GM18498 (cell line): ENCODE measurements around the gene TESK2.
"Not testable (repeated sequence)": the region's sequence is repeated elsewhere in the genome, so short reads cannot be mapped to it uniquely, and the experiment has no call there.

Source experiments
- ATAC-seq: cut with Tn5 transposase; IDR thresholded peaks from one replicate; pipeline ENCODE4 v1.9.1; 2021; ENCODE audit warnings: mild to moderate bottlenecking, moderate library complexity; ENCODE audit not compliant: unreplicated experiment

TESK2 gene

GRCh38 chr1:45380125-45380524 lies 110.8 kb downstream of the TESK2 start:
- ATAC-seq: no peak

- ATAC-seq: no peak
Measured at GRCh38 chr1:45379524-45379923, 111.4 kb downstream of the TESK2 start.

- no peak for ATAC-seq
Measured at GRCh38 chr1:45378184-45378583, 112.8 kb downstream of the TESK2 start.

GRCh38 chr1:45375104-45376090 lies 115.6 kb downstream of the TESK2 start:
- no peak for ATAC-seq

- ATAC-seq: no peak
Measured at GRCh38 chr1:45373573-45373972, 117.4 kb downstream of the TESK2 start.

GRCh38 chr1:45370575-45370974 lies 120.4 kb downstream of the TESK2 start:
- ATAC-seq: peak; percentile 67

- no peak for ATAC-seq
Measured at GRCh38 chr1:45365051-45365450, 125.9 kb downstream of the TESK2 start.

- no peak for ATAC-seq
Measured at GRCh38 chr1:45364294-45364693, 126.7 kb downstream of the TESK2 start.

GRCh38 chr1:45360981-45361380 lies 130.0 kb downstream of the TESK2 start:
- ATAC-seq: not testable (repeated sequence)

GRCh38 chr1:45359882-45360513 lies 131.0 kb downstream of the TESK2 start:
- no peak for ATAC-seq

GRCh38 chr1:45356186-45356585 lies 134.8 kb downstream of the TESK2 start:
- no peak for ATAC-seq

GRCh38 chr1:45355683-45356082 lies 135.3 kb downstream of the TESK2 start:
- ATAC-seq: no peak

- no peak for ATAC-seq
Measured at GRCh38 chr1:45354838-45355237, 136.1 kb downstream of the TESK2 start.

GRCh38 chr1:45353685-45354084 lies 137.3 kb downstream of the TESK2 start:
- no peak for ATAC-seq

- ATAC-seq: no peak
Measured at GRCh38 chr1:45351508-45351907, 139.5 kb downstream of the TESK2 start.

GRCh38 chr1:45348966-45349677 lies 141.8 kb downstream of the TESK2 start:
- no peak for ATAC-seq

- ATAC-seq: no peak
Measured at GRCh38 chr1:45348609-45348965, 142.4 kb downstream of the TESK2 start.

GRCh38 chr1:45348020-45348419 lies 142.9 kb downstream of the TESK2 start:
- no peak for ATAC-seq

- no peak for ATAC-seq
Measured at GRCh38 chr1:45346473-45346872, 144.5 kb downstream of the TESK2 start.

GRCh38 chr1:45345014-45345413 lies 145.9 kb downstream of the TESK2 start:
- no peak for ATAC-seq

- ATAC-seq: no peak
Measured at GRCh38 chr1:45344499-45344898, 146.5 kb downstream of the TESK2 start.
